Left ventricle myocardium superior (tissue), 1 donor: Measurements from ENCODE around the gene KIFC3. TPM values are rescaled to one million over a fixed set of nuclear protein-coding genes. Genes with fewer than 3 reads are reported as not detected.
A peak's percentile ranks its signal among the peaks of the same experiment; 100 is the strongest.
"Not testable (repeated sequence)": the region's sequence is repeated elsewhere in the genome, so short reads cannot be mapped to it uniquely, and the experiment has no call there.

ENCODE experiments used
- ATAC-seq: fragments of 200-7000 bp; cut with Tn5 transposase; one replicate; pipeline ENCODE4 v1.9.1; 2020; ENCODE audit warnings: mild to moderate bottlenecking, moderate library complexity
- DNase-seq: peaks from one replicate; pipeline ENCODE4 v3.0.0-alpha.2; 2020
- intact Hi-C: fragments of 100-400 bp; cut with micrococcal nuclease; formaldehyde crosslinking; loops from one replicate; pipeline ENCODE4 v1.11.0; 2022
- total RNA-seq: library from RNA; stranded (reverse); fragmentation: NEBNext Ultra II Directional; extraction: Animal tissue kit (Norgen Biotek cat#: 25700); gene quantifications from one replicate; pipeline ENCODE4 v1.2.1, GENCODE V29; 2021
- donor health status: DM: no; HTN: yes; CAD: no; lungs with severe emphysema.

Gene KIFC3
- total RNA-seq, 1 donor from 2014 or later = 52.6 TPM

- ATAC-seq = no peak
- no peak for DNase-seq
- intact Hi-C loops = no loop called here
Measured at GRCh38 chr16:57749856-57750452, 52.3 kb downstream of the KIFC3 start.

- intact Hi-C loops = no loop called here
- no peak for DNase-seq
Measured at GRCh38 chr16:57749101-57749692, 53.1 kb downstream of the KIFC3 start.

GRCh38 chr16:57748596-57748995, 53.7 kb downstream of the KIFC3 start:
- intact Hi-C loops = no loop called here
- DNase-seq (peak; percentile 17), ATAC-seq (no peak)

More at GRCh38 chr16:57749101-57749692, 53.1 kb downstream of the KIFC3 start:
- ATAC-seq = no peak

- no peak for ATAC-seq
- DNase-seq = no peak
- intact Hi-C loops = no loop called here
Measured at GRCh38 chr16:57747996-57748395, 54.3 kb downstream of the KIFC3 start.

- ATAC-seq (no peak), DNase-seq (no peak)
- intact Hi-C loops = no loop called here
Measured at GRCh38 chr16:57747496-57747895, 54.8 kb downstream of the KIFC3 start.

- no peak for ATAC-seq
- no peak for DNase-seq
- intact Hi-C loops = no loop called here
Measured at GRCh38 chr16:57747091-57747490, 55.2 kb downstream of the KIFC3 start.

- ATAC-seq, intact Hi-C loops, DNase-seq: not testable (repeated sequence)
Measured at GRCh38 chr16:57746316-57746715, 56.0 kb downstream of the KIFC3 start.

- intact Hi-C loops = no loop called here
- DNase-seq (no peak), ATAC-seq (no peak)
Measured at GRCh38 chr16:57745768-57746167, 56.5 kb downstream of the KIFC3 start.

GRCh38 chr16:57744642-57744903, 57.7 kb downstream of the KIFC3 start:
- ATAC-seq (no peak), DNase-seq (no peak)
- intact Hi-C loops = no loop called here

GRCh38 chr16:57743886-57744641, 58.2 kb downstream of the KIFC3 start:
- DNase-seq (peak; percentile 17), ATAC-seq (no peak)
- intact Hi-C loops = no loop called here

- intact Hi-C loops = no loop called here
- no peak for ATAC-seq
- peak; percentile 23 for DNase-seq
Measured at GRCh38 chr16:57743458-57743857, 58.8 kb downstream of the KIFC3 start.

- DNase-seq (no peak), ATAC-seq (no peak)
- intact Hi-C loops = no loop called here
Measured at GRCh38 chr16:57742543-57742942, 59.7 kb downstream of the KIFC3 start.

- ATAC-seq (peak; percentile 85), DNase-seq (peak; percentile 30)
Measured at GRCh38 chr16:57741660-57742191, 60.6 kb downstream of the KIFC3 start.

GRCh38 chr16:57740423-57741071, 61.7 kb downstream of the KIFC3 start:
- ATAC-seq (no peak), DNase-seq (peak; percentile 20)
- intact Hi-C loops = no loop called here

More at GRCh38 chr16:57741660-57742191, 60.6 kb downstream of the KIFC3 start:
- intact Hi-C loops = no loop called here

- no peak for DNase-seq
- intact Hi-C loops = loop anchor here (10.0 kb wide), 1 partner anchor 265 kb away; the partner anchor contains the start of genes USB1 and ZNF319
- no peak for ATAC-seq
Measured at GRCh38 chr16:57739756-57740422, 62.4 kb downstream of the KIFC3 start.

- ATAC-seq (no peak), DNase-seq (no peak)
- intact Hi-C loops = loop anchor here (10.0 kb wide), 1 partner anchor 266 kb away; the partner anchor contains the start of genes USB1 and ZNF319
Measured at GRCh38 chr16:57738844-57739243, 63.4 kb downstream of the KIFC3 start.

- ATAC-seq (no peak), DNase-seq (no peak)
- intact Hi-C loops = loop anchor here (10.0 kb wide), 1 partner anchor 268 kb away; the partner anchor contains the start of genes USB1 and ZNF319
Measured at GRCh38 chr16:57736419-57737351, 65.6 kb downstream of the KIFC3 start.
